ENCODE data around the gene BMF.

The BMF gene

GRCh38 chr15:40095371-40096093 lies 13.1 kb downstream of the BMF start:
- Histone ChIP-seq H3K27ac (peak overlapping the region; percentile 13 to 91 (median 79); a peak in 20 of 22 replicates), H3K4me2 (peak overlapping the region; percentile 90 to 100 (median 98)), H4K20me1 (peaks cover 0 to 92% (median 0%) of the 10 kb centered on the region in 11 experiments; a peak in 4 of 22 replicates)

DNA sequence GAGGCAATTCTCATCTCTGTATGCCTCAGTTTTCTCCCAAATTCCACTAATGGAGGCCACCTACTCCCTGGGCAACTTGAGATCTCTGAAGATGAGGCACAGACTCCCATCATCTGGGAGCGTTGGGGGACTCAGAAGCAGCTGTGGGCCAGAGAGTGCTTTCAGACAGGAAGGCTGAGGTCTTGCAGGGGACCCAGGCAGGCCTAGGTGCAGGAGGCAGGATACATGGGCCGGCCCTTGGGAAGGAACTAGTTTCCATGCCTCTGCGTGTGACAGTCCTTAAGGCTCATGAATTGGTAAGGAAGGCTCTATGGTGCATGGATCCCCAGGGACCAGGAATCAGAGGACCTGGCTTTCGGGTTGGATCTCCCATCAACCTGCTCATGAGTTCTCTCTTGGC lies 14.5 kb downstream of the BMF start:
- Histone ChIP-seq H3K36me3 (peaks cover 18 to 95% (median 72%) of the 10 kb centered on the region in 11 experiments; a peak in 21 of 22 replicates), H3K27me3 (no peaks in the 10 kb centered on the region), H3K9me3 (replicated peaks in 1 of 11) (no peaks in the 10 kb centered on the region), H4K20me1 (peaks cover 0 to 90% (median 0%) of the 10 kb centered on the region in 11 experiments; a peak in 4 of 22 replicates), H3K9ac (peak overlapping the region in 7 of 11 experiments; percentile 51 to 76 (median 69); a peak in 9 of 22 replicates), H3K4me3 (no peak overlapping the region), H3K4me1 (peaks cover 95 to 100% (median 99%) of the 10 kb centered on the region in 10 experiments), H3K4me2 (peak overlapping the region; percentile 90 to 100 (median 98)), H3K27ac (peak overlapping the region in 10 of 11 experiments; percentile 17 to 91 (median 79); a peak in 17 of 22 replicates)
- TF ChIP-seq Cebpa-rat (IDR thresholded peaks at IDR 0.05), result no peak

More at GRCh38 chr15:40095371-40096093, 13.1 kb downstream of the BMF start:
- Histone ChIP-seq H3K9me3 (replicated peaks in 1 of 11) (no peaks in the 10 kb centered on the region), H3K4me3 (peak overlapping the region in 2 of 10 experiments; percentile 1 to 36; a peak in 2 of 20 replicates), H3K36me3 (peaks cover 8 to 92% (median 63%) of the 10 kb centered on the region in 11 experiments; a peak in 20 of 22 replicates), H3K9ac (peak overlapping the region in 7 of 11 experiments; percentile 4 to 60 (median 15); a peak in 7 of 22 replicates), H3K27me3 (no peaks in the 10 kb centered on the region), H3K4me1 (peaks cover 99 to 100% (median 100%) of the 10 kb centered on the region in 10 experiments)
- TF ChIP-seq Cebpa-rat (IDR thresholded peaks at IDR 0.05), result no peak

DNA sequence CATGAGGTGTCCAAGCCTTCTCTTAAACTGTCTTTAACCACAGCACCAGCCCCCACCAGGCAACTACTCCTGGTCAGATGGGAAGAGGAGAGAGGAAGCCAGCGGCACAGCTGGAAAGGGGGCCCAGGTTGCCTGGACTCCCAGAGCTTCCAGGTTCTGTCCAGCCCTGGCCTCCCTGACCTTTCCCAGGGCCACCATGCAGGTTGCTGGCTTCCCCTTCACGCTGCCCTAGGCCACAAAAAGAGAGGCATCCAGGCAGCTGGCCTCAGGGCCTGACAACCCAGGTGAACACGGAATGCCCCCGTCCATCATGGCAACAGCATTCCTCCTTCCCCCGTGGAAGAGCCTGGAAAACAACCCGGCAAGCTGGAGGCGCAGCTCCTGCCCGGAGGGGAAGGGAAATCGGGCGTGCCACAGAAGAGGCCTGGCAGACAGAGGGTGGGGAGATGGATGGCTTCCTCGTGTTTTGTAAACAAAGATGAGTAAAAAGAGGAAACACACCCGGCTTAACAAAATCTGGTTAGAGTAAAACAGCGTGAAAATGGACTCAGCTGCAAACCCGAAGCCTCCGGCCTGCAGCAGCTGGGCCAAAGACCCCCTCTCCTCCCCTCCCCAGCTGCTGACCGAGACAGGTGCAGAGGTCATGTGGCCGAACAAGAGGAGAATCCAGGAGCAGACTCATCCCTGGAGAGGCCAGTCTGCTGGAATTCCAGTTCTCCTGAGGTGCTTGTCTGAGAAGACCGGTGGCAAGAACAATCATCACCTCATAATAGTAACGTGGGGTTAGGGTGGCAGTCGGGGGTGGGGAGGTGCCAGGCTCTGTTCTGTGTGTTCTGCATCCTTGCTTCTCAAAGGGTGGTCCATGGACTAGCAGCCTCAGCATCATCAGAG lies 15.5 kb downstream of the BMF start:
- Histone ChIP-seq H4K20me1 (peaks cover 0 to 81% (median 0%) of the 10 kb centered on the region in 11 experiments; a peak in 4 of 22 replicates), H3K27ac (peak overlapping the region; percentile 30 to 91 (median 79); a peak in 21 of 22 replicates), H3K9ac (peak overlapping the region; percentile 60 to 79 (median 69); a peak in 21 of 22 replicates), H3K4me3 (peak overlapping the region in 9 of 10 experiments; percentile 3 to 43 (median 29); a peak in 13 of 20 replicates), H3K4me1 (peaks cover 95 to 100% (median 98%) of the 10 kb centered on the region in 10 experiments), H3K27me3 (no peaks in the 10 kb centered on the region), H3K36me3 (peaks cover 18 to 95% (median 72%) of the 10 kb centered on the region in 11 experiments; a peak in 21 of 22 replicates), H3K9me3 (replicated peaks in 1 of 11) (no peaks in the 10 kb centered on the region), H3K4me2 (peak overlapping the region; percentile 90 to 100 (median 98))
- no peak for TF ChIP-seq Cebpa-rat (IDR thresholded peaks at IDR 0.05)

DNA sequence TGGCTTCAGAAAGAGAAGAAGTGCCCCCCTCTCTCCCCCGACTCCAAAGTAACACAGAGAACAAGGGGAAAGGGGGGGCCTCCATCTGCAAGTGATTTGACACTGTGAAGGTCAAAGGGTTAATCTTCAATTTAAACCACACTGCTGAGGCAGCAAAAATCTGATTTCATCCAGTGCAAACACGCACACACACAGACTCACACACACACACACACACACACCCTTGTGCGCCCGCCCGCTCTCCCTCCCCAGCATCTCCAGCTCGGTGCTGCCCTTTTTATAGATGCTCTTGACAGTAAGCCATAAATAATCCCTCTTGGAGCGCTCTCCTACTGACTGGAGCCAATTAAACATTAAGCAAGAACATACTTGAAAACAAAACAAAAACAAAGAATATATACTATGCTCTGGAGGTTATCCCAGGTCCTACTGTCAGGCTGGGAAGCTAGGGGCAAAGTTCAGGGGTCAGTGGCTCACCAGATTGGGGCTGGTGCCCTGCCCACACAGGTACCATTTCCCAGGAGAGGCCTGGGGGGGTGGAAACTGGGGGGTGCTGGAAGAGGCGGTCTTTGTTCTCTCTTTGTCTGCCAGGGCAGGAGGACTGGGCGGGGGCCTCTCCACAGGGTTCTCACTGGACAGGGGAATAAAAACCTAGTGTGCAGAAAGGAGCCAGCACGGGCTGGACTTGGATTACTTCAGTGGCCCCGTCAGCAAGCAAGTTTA lies 16.3 kb downstream of the BMF start:
- H3K9me3 ChIP-seq (replicated peaks in 1 of 11), result no peaks in the 10 kb centered on the region
- H3K36me3 ChIP-seq, result peaks cover 18 to 92% (median 68%) of the 10 kb centered on the region in 11 experiments; a peak in 21 of 22 replicates
- H4K20me1 ChIP-seq, result peaks cover 0 to 74% (median 0%) of the 10 kb centered on the region in 11 experiments; a peak in 3 of 22 replicates
- H3K27me3 ChIP-seq, result no peaks in the 10 kb centered on the region
- TF ChIP-seq Cebpa-rat (IDR thresholded peaks at IDR 0.05), result no peak
- H3K4me3 ChIP-seq, result peak overlapping the region in 9 of 10 experiments; percentile 3 to 43 (median 29); a peak in 10 of 20 replicates
- H3K4me2 ChIP-seq, result peak overlapping the region; percentile 90 to 100 (median 98)
- peak overlapping the region; percentile 30 to 91 (median 79); a peak in 21 of 22 replicates for H3K27ac ChIP-seq
- peaks cover 95 to 100% (median 97%) of the 10 kb centered on the region in 10 experiments for H3K4me1 ChIP-seq
- H3K9ac ChIP-seq, result peak overlapping the region; percentile 60 to 79 (median 69); a peak in 21 of 22 replicates

- peaks cover 18 to 86% (median 62%) of the 10 kb centered on the region in 11 experiments; a peak in 21 of 22 replicates for H3K36me3 ChIP-seq
- no peaks in the 10 kb centered on the region for H3K27me3 ChIP-seq
- TF ChIP-seq Cebpa-rat (IDR thresholded peaks at IDR 0.05), result no peak
- H4K20me1 ChIP-seq, result peaks cover 0 to 69% (median 0%) of the 10 kb centered on the region in 11 experiments; a peak in 3 of 22 replicates
- peak overlapping the region in 7 of 11 experiments; percentile 17 to 79 (median 73); a peak in 9 of 22 replicates for H3K9ac ChIP-seq
- no peak overlapping the region for H3K4me3 ChIP-seq
- H3K4me1 ChIP-seq, result peaks cover 91 to 99% (median 92%) of the 10 kb centered on the region in 10 experiments
- H3K27ac ChIP-seq, result peak overlapping the region in 9 of 11 experiments; percentile 10 to 91 (median 79); a peak in 9 of 22 replicates
- peak overlapping the region; percentile 90 to 100 (median 98) for H3K4me2 ChIP-seq
- no peaks in the 10 kb centered on the region for H3K9me3 ChIP-seq (replicated peaks in 1 of 11)
Observed at GRCh38 chr15:40091861-40092255, 16.8 kb downstream of the BMF start.

DNA sequence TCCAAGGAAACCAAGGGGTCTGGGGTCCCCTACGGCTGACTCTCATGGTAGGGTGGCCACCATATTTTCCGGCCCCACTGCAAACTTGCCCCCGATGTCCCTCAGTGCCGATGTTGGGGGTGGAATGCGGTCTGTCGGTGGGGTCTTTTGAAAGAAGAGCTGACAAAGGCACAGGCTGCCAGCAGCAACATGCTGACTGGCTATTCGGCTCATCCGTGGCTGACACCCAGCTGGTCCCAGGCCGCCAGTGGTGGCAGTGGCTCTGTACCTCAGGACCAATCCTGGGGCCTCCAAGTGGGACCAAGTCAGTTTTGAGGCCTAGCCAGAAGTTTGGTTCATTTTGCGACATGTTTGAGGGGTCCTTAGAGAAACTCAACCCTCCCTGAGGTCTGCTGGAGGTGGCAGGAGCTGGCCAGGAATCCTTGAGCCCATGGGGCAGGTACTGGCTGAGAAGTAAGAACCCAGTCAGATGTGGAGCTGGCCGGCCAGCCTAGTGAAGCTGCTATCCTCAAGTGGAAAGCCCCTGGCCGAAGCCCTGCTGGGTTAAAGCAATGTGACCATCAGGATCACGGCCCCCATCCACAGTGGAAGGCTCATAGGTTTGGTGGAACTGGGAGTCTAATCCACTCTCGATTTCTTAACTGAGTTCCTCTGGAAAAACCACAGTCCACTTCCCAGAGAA lies 17.8 kb downstream of the BMF start:
- TF ChIP-seq Cebpa-rat (IDR thresholded peaks at IDR 0.05), result no peak
- peaks cover 81 to 90% (median 83%) of the 10 kb centered on the region in 10 experiments for H3K4me1 ChIP-seq
- peaks cover 0 to 59% (median 0%) of the 10 kb centered on the region in 11 experiments; a peak in 3 of 22 replicates for H4K20me1 ChIP-seq

More for the DNA sequence above, 17.8 kb downstream of the BMF start:
- H3K9me3 ChIP-seq (replicated peaks in 1 of 11), result no peaks in the 10 kb centered on the region
- no peak overlapping the region for H3K4me3 ChIP-seq
- peak overlapping the region in 3 of 11 experiments; percentile 14 to 79 (median 37); a peak in 3 of 22 replicates for H3K9ac ChIP-seq
- no peaks in the 10 kb centered on the region for H3K27me3 ChIP-seq
- H3K4me2 ChIP-seq, result peak overlapping the region; percentile 66 to 99 (median 96); a peak in 20 of 22 replicates
- peaks cover 18 to 77% (median 53%) of the 10 kb centered on the region in 11 experiments; a peak in 21 of 22 replicates for H3K36me3 ChIP-seq
- H3K27ac ChIP-seq, result peak overlapping the region in 6 of 11 experiments; percentile 15 to 91 (median 22); a peak in 6 of 22 replicates

All from BLaER1 treated with 17β-estradiol and CSF1 and Interleukin-3, amounts not matched to agents 10 nM and 100 nM (cell line).